ENCODE measurements around the gene CA4. TPM values are rescaled to one million over a fixed set of nuclear protein-coding genes. Genes with fewer than 3 reads are reported as not detected.

CA4 gene
- total and polyA plus RNA-seq, 9 of the 15 experiments (the other 6 are each of a cell fraction or from before 2014, with no cell fraction given): 0.13 TPM; not detected in 7

- TF ChIP-seq ZBTB11 (CRISPR knock-in tag; IDR thresholded peaks at IDR 0.05) (peak in 1 of 3 experiments; percentile 41; a peak in 1 of 6 replicates), NR2C1 (IDR thresholded peaks at IDR 0.05) (no peak), NR2C1 (tag; IDR thresholded peaks at IDR 0.05) (no peak), CHD4 (IDR thresholded peaks at IDR 0.05; ENCODE audit: insufficient read depth, insufficient replicate concordance, low read depth, low read length, poor library complexity, severe bottlenecking) (no peak)
- no peak overlapping the region for H3K4me2 ChIP-seq (ENCODE audit: insufficient read depth, low read length)
- BruUV-seq (replicated peaks): no TSS peak
- intact Hi-C loops (cut with micrococcal nuclease) (loop anchor here (10.0 kb wide), 1 partner anchor 486 kb away; no protein-coding TSS in a partner anchor), in situ Hi-C loops (cut with MboI) (loop anchor here (10.0 kb wide), 1 partner anchor 276 kb away; the partner anchor contains the start of gene CHCT1)
- no peak overlapping the region for H2AFZ ChIP-seq (ENCODE audit: low read depth, low read length)
- ChIA-PET CTCF (ENCODE audit: low intra/inter-chr PET ratio) (no interaction called here), POLR2A (interaction anchor here (0.7 kb wide), 1 partner anchor 404 kb away, joined by 3 read pairs; no protein-coding TSS in a partner anchor)
- H3K36me3 ChIP-seq (ENCODE audit: control insufficient read depth, insufficient read depth, low read length): no peaks in the 10 kb centered on the region
- no peak overlapping the region for H3K9ac ChIP-seq (ENCODE audit: insufficient read depth in 1 of 2, low read depth in 2 of 2, low read length in 2 of 2)
- peaks cover 0 to 17% of the 10 kb centered on the region in 2 experiments; a peak in 2 of 5 replicates for H3K4me1 ChIP-seq (replicated peaks in 1 of 2; ENCODE audit: control insufficient read depth in 2 of 2, insufficient read depth in 2 of 2, low read length in 2 of 2)
- H3K9me3 ChIP-seq (replicated peaks; ENCODE audit: control insufficient read depth, insufficient read depth, low read depth, low read length): no peaks in the 10 kb centered on the region
- H3K9me1 ChIP-seq (ENCODE audit: control insufficient read depth, insufficient read depth, low read length): no peaks in the 10 kb centered on the region
- 11% methylated on average over 2 of the region's 2 CpGs for WGBS (ENCODE audit: insufficient coverage, low coverage, missing lambda C conversion rate)
- FAIRE-seq (no peak), ATAC-seq (no peak), DNase-seq (ENCODE audit: extremely low read depth in 1 of 4, low spot score in 3 of 4) (no peak)
- no peaks in the 10 kb centered on the region for H3K79me2 ChIP-seq (ENCODE audit: control insufficient read depth, insufficient read depth, low read length)
- no peaks in the 10 kb centered on the region; the same call in 1 of the 2 replicates for H4K20me1 ChIP-seq (replicated peaks; ENCODE audit: control insufficient read depth, insufficient read depth, low read length)
- H3K4me3 ChIP-seq: no peak overlapping the region
- no peak overlapping the region for H3K27ac ChIP-seq (ENCODE audit: extremely low read depth, low read depth, low read length)
- H3K27me3 ChIP-seq (ENCODE audit: control insufficient read depth in 2 of 2, insufficient read depth in 2 of 2, low read length in 2 of 2): peaks cover 47 to 83% of the 10 kb centered on the region in 2 experiments; a peak in 4 of 5 replicates
Measured at GRCh38 chr17:60148373-60148772, 1.4 kb upstream of the CA4 start.
